ENCODE data around the gene LAPTM4A.

LAPTM4A gene

GRCh38 chr2:20051532-20052228 lies at the start of gene LAPTM4A:
TSS of gene LAPTM4A (minus strand) at chr2:20051628. CDS start at chr2:20051520, 108 bp downstream.
- H3K4me3 ChIP-seq (replicated peaks in 1 of 2; ENCODE audit: low read depth in 2 of 2, low read length in 2 of 2) = peak within 1 kb of the TSS; percentile 88 to 91
- DNase-seq (ENCODE audit: low read depth in 2 of 2) = peak; percentile 100
- TF ChIP-seq CTCF (IDR thresholded peaks at IDR 0.05; ENCODE audit: low read depth, low read length) = no peak

GRCh38 chr2:20100711-20101110 lies 49.3 kb upstream of the LAPTM4A start:
- no peak for DNase-seq (ENCODE audit: low read depth in 2 of 2)
- H3K4me3 ChIP-seq (replicated peaks in 1 of 2; ENCODE audit: low read depth in 2 of 2, low read length in 2 of 2) = no peak overlapping the region
- no peak for TF ChIP-seq CTCF (IDR thresholded peaks at IDR 0.05; ENCODE audit: low read depth, low read length)

GRCh38 chr2:20099780-20100179 lies 48.4 kb upstream of the LAPTM4A start:
- TF ChIP-seq CTCF (IDR thresholded peaks at IDR 0.05; ENCODE audit: low read depth, low read length) = no peak
- no peak for DNase-seq (ENCODE audit: low read depth in 2 of 2)
- no peak overlapping the region for H3K4me3 ChIP-seq (replicated peaks in 1 of 2; ENCODE audit: low read depth in 2 of 2, low read length in 2 of 2)

- H3K4me3 ChIP-seq (replicated peaks in 1 of 2; ENCODE audit: low read depth in 2 of 2, low read length in 2 of 2) = no peak overlapping the region
- TF ChIP-seq CTCF (IDR thresholded peaks at IDR 0.05; ENCODE audit: low read depth, low read length) = peak; percentile 91
- peak; percentile 91 to 94 for DNase-seq (ENCODE audit: low read depth in 2 of 2)
Observed at GRCh38 chr2:20097889-20098714, 46.7 kb upstream of the LAPTM4A start.

- TF ChIP-seq CTCF (IDR thresholded peaks at IDR 0.05; ENCODE audit: low read depth, low read length) = no peak
- DNase-seq (ENCODE audit: low read depth in 2 of 2) = no peak
Observed at GRCh38 chr2:20095469-20095868, 44.0 kb upstream of the LAPTM4A start.

GRCh38 chr2:20094955-20095354 lies 43.5 kb upstream of the LAPTM4A start:
- no peak for TF ChIP-seq CTCF (IDR thresholded peaks at IDR 0.05; ENCODE audit: low read depth, low read length)
- H3K4me3 ChIP-seq (replicated peaks in 1 of 2; ENCODE audit: low read depth in 2 of 2, low read length in 2 of 2) = no peak overlapping the region
- no peak for DNase-seq (ENCODE audit: low read depth in 2 of 2)

More at GRCh38 chr2:20095469-20095868, 44.0 kb upstream of the LAPTM4A start:
- H3K4me3 ChIP-seq (replicated peaks in 1 of 2; ENCODE audit: low read depth in 2 of 2, low read length in 2 of 2) = no peak overlapping the region

All from cardiac fibroblast (primary cell).